ENCODE data around the gene KCNMB2.

Gene KCNMB2

DNA sequence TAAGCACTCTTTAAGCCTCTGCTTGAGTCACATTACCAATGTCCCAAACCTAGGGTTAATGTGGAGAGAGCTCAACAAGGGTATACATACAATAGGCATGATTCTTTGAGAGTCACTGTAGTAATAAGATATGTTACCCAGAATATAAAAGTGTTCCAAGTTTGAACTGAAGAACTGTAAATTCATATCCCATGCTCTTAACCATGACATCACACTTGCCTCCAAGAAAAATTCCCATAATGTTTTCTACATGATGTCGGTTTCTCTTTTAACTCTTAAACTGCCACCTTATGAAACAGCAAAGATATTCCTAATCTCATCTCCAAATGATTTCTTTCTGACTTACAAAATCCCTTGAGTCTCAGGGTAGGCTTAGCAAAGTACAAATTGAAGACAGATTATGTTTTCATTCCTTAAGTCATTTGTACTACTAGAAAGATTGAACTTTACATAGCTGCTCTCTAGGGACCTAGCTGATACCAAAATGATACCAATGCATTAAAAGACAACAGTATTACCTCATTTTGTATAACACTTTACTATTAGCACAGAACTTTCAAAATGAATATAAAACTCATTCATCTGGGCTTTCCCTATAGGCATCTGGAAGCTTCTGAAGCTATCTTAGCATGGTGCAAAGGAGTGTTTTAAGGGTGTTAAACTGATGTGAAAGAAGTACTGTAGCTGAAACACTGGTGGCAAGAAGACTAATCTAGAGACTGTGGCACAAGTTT, 127.1 kb downstream of the KCNMB2 start:
- DNase-seq, result no peak

GRCh38 chr3:178665747-178666146, 129.5 kb downstream of the KCNMB2 start:
- no peak for DNase-seq

DNA sequence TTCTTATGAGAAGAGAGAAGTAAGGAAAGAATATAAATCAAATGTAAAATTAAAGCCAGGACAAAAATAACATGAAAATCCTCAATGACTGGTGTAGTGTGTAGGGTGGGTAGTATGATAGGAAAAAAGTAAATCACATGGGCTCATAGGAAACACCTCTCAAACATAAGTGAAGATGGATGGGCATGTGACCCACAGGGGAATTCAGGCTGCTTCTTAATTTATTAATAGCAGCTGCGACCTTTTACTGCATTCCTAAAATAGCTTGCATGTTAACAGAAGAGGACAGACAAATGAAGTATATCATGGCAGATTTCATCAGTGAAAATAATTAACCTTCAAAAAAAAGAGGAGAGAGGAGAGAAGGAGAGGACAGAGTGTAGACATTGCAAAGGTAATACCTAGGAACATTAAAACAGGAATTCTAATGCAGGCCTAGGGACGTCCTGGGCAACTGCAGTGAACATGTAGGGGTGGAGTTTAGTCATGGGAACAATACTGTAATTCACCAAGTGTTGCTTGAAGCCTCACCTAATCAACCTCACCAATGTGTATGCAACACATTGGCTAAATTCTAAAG, 132.9 kb downstream of the KCNMB2 start:
- no peak for DNase-seq

GRCh38 chr3:178669758-178670157, 133.5 kb downstream of the KCNMB2 start:
- peak; percentile 2 for DNase-seq

DNA sequence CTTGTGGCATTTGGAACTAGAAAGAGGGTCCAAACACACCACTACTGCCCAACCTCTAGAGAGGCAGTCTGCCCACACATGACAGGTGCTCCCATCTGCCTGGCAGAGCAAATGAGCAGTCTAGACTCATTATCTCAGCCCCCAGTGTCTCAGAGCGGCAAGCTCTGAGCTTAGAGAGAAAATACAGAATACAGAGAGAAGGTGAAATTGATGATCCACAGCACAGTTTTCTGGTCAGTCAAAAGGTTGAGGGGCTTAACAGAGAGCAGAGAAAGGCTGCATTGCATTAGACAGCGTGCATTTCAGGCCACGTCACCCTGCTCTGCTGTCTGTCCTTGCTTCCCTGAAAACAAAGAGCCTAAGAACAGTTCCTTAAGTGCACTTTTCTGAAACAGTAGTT, 135.1 kb downstream of the KCNMB2 start:
- DNase-seq, result no peak

DNA sequence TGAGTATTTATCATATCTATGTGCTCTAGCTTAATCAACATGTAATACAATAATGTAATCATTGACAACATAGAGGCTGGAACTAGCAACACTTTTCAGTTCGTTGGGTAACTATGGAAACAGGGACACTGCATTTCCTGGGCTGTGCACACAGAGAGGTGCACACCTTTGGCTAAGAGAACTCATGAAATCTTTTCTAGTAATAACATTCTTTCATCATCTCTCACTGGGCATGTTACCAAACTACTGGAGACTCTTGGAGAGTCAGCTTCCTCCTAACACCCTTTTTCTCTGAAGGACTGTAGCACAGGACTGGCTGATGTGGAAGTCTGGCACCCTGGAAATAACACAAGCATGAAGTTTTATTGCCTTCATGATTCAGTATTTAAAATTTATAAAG, 135.6 kb downstream of the KCNMB2 start:
- no peak for DNase-seq

DNA sequence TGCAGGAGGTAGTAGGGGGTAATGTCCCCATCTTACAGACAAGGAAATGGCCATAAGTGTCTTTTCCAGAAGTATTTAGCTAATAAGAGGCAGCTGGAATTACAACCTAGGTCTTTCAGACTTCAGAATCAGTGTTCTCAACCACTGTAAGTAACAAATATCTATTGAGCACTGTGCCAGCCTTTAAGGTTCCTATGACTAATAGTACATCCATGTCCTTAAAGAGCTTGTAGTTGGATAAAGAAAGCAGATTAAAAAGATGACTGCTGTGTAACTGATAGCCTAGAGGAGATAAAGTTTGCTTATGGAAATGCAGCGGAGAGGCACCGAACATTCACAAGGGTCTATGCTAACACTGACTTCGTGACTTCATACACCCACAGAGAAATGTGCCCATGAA, 136.0 kb downstream of the KCNMB2 start:
- DNase-seq, result no peak

GRCh38 chr3:178673529-178673928, 137.3 kb downstream of the KCNMB2 start:
- no peak for DNase-seq

DNA sequence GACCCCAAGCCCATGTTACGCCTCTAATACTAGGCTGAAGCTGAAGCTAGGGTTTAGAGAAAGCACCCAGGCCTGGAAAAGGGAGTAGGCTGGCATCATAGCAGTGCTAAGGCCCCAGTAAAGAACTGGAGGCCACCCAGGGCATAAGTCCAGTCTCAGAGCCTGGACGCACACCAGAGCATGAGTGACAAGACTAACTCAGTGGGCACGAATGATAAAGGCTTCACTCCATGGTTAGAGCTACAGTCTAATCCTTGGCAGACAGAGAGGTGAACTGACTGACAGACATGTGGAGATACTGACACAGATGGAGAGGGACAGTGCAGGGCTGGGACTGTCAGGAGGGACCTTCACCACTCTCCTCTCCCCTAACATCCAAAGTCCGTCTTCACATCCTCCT, 139.8 kb downstream of the KCNMB2 start:
- no peak for DNase-seq

GRCh38 chr3:178676942-178677790, 140.9 kb downstream of the KCNMB2 start:
- no peak for DNase-seq

DNA sequence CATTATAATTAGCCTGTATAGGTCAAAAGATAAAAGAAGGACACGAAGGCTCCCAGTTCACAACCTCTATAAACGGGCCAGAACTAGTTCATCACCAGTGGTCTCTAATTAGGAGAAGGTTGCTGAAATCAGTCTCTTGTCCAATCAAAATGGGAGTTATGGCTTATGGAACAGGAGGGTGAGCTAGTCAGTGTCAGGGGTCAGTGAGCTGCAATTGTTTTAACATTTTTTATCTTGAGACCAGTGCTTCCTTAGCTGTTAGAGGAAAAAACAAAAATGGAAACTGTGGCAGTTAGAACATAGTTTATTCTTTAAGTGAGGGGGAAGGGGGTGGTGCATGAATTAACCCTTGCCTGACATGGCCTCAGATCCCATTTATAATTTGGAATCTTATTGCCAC, 141.7 kb downstream of the KCNMB2 start:
- DNase-seq, result no peak

GRCh38 chr3:178680037-178680436, 143.8 kb downstream of the KCNMB2 start:
- DNase-seq, result no peak

- DNase-seq, result no peak
These were observed 144.3 kb downstream of the KCNMB2 start for GRCh38 chr3:178680489-178680888.

- no peak for DNase-seq
These were observed 148.8 kb downstream of the KCNMB2 start for GRCh38 chr3:178684881-178685590.

DNA sequence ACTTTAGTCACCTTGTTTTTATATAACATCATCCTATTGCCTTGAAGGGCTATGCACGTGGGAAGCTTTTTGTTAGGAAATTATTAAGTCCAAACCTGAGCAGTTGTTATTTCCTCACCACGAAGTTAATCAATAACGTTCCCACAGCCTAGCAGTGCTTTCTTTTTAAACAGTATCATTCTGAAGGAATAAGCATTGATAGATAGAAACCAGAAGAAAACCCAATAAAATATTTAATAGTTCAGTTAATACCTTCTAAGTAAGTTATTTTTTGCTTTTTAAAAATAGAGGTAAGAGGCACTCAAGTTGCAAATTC, 149.3 kb downstream of the KCNMB2 start:
- DNase-seq, result no peak

GRCh38 chr3:178686826-178687225, 150.6 kb downstream of the KCNMB2 start:
- no peak for DNase-seq

GRCh38 chr3:178690571-178690970, 154.3 kb downstream of the KCNMB2 start:
- DNase-seq, result no peak

GRCh38 chr3:178699364-178699763, 163.1 kb downstream of the KCNMB2 start:
- no peak for DNase-seq

- DNase-seq, result no peak
These were observed 163.6 kb downstream of the KCNMB2 start for GRCh38 chr3:178699810-178700209.

DNA sequence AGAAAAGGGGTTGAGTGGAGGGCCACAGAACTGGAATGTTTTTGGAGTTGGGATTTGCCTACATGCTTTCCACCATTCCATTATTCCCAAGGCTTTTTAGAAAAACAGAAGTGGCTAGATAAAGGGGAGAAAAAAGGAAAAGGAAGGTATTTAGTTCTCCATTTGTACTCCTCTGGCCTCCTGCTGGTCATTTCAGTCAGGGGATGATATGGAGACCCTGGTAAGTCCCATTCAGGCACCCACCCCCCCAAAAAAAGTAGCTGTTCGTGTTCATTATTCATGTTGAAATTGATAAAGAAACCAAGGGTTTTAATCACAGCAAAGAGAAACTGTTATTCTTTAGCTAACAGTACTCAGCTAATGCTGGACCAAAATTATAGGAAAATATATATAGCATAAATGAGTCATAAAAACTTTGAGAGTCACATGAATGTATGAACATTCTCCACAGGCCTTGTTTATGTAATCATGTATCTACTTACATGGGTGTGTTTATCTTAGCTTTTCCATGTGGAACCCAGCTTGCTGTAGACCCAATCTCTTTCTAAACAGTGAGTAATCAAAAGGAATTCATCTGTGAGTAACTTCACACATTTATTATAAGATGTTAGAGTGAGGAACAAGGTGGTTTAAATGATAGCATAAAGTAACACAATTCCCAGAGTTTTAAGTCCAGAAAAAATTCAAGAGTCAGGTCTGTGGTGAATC, 167.2 kb downstream of the KCNMB2 start:
- DNase-seq, result no peak

GRCh38 chr3:178705925-178706324, 169.7 kb downstream of the KCNMB2 start:
- DNase-seq, result no peak

GRCh38 chr3:178706411-178706810, 170.2 kb downstream of the KCNMB2 start:
- DNase-seq, result no peak

All from activated CD4-positive, alpha-beta T cell treated with anti-CD3 and anti-CD28 coated beads, Interleukin-10, Interleukin-2, amounts not matched to agents 100 ng/mL and 50 ng/mL, durations not matched to agents 16 hours and 8 hours (primary cell).